Measurements from ENCODE around the gene U2AF2.

U2AF2 gene

DNA sequence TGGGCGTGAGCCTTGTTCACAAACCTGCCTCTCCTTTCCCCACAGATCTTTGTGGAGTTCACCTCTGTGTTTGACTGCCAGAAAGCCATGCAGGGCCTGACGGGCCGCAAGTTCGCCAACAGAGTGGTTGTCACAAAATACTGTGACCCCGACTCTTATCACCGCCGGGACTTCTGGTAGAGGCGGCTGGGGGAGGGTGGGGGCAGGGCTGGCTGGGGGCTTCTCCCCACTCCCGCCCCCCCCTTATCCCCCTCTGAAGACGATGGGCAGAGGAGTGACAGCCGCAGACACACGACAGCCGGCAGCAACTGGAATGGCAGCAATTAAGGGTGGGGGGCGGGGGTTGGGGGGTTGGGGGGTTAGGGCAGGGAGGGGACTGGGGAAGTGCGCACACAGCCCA is 19.1 kb downstream of the U2AF2 start:
- no peak for DNase-seq

DNA sequence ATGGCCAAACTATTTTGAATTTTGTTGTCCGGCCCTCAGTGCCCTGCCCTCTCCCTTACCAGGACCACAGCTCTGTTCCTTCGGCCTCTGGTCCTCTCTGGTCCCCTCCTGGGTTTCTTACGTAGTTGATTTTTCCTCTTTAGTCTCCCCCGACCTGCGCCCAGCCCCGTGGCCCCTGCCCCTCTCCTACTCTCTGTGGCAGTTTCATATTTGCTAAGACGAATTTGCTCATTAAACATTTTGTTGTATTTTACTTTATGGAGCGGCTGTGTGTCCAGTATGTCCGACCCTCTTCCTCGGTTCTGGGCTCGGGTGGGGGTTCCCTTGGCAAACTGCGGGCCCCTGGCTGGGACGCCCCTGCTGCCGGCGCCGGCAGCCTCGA is 19.6 kb downstream of the U2AF2 start:
- DNase-seq, result peak in 1 of 56 donors; percentile 31

DNA sequence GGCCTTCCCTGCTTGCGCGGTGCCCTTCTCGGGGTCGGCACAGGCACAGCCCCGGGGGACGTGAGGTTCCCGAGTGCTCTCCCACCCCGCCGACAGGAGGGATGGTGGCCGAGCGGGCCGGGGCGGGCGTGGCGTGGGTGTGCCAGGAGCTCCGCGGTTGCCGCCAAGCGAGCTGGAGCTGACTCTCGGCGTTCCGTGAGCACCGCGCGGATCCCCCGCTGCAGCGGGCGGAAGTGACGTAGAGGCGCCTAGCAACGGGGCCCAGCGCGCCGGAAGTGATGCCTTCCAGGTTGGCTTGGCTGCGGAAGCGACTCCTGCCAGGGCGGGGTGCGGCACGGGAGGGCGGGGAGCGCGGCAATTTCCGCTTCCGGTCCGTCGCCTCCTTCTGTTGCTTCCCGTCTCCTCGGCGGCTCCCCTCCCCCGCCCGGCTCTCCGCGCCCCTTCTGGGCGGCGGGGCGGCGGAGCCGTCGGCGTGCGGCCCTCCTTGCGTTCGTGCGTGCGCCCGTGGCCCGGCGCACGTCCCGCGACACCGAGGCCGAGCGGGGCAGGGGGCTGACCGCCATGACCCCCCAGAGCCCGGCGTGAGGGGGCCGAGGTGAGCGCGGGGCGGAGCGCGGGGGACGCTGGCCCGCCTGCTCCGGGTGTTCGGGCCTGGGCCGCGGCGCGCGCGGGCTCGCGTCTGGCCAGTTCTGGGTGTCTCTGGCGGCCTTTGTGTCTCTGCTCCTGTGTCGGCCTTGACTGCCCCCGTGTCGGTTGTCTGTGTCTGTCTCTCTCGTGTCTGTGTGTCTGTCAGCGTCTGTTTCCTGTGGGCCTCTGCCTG is 20.2 kb downstream of the U2AF2 start, which contains the start of gene EPN1:
Gene EPN1, plus strand, starts transcription at position 386 of the 820 bp plus-strand sequence. CDS start 3,402 bp downstream, outside the sequence.
- peak; percentile 66 to 97 (median 92) for DNase-seq

DNA sequence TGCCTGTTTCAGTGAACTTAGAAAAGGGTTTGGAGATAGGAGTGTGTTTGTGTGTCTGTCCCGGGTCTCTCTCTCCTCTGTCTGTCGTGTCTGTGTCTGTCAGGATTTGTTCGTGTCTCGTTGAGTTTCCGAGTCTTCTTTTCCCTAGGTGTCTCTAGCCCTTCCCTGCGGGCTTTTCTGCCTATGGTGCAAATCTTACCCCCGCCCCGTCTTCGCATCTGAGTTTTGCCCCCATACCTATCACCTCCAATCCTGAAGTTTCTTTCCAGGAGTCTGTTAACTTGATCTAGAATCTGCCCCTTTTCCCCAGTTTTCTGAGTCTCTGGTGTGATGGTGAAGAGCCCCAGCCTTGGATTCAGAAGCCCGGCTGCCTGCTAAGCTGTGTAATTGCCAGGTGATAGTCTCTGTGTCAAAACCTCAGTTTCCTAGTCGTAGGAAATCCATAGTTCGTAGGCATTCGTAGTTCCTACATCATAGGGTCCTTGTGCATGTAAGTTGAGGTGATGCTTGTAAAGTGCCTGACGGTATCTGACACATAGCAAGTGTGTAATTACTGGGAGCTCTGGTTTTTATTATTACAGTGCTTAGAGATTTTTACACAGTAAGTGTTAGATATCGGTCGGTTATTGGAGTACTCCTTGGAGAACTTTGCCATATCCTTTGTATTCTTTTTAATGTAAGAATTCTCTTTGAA is 21.0 kb downstream of the U2AF2 start:
- no peak for DNase-seq

DNA sequence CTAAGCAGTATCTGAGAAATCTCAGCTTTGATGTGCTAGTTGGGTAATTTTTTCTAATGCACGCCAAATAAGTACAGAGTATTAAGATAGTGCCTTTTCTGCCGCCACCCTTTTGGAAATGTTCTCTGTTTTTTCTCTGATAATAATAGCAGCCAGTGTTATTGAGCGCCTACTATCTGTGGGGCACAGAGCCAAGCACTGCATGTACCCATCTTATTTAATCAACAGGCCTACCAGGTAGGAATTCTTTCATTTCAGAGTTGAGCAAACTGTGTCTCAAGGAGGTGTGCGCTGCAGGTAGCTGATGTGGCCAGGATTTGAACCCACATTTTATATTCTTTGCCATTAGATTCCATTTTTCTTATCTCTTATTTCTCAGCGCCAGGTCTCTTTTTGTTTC is 21.5 kb downstream of the U2AF2 start:
- DNase-seq, result peak in 1 of 56 donors; percentile 6

DNA sequence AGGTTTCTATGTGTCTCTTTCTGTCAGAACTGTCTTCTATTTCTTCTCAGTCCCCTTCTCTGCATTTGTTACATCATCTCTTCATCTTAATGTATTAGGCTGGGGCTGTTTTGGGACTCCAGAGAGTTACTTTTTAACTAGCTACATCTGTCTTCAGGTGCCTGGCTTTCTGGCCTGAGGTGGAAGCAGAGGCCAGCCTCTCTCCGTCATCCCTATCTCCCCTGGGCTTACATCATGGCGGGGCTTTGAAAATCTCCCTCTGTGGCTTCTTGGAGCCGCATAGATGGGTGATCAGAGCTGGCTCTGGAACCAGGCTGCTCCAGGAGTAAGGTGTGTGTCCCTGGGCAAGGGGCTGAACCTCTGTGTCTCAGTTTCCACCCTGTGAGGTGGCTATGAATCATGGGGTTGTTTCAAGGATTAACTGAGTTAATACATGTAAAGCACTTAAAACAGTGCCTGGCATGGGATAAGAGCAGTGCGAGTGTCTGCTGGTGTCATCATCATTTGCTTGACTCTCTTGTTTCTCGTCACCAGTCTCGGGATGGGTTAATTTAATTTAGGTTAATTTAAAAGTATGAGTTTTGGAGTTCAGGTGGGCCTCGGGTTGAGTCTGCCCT is 22.2 kb downstream of the U2AF2 start:
- DNase-seq, result no peak

DNA sequence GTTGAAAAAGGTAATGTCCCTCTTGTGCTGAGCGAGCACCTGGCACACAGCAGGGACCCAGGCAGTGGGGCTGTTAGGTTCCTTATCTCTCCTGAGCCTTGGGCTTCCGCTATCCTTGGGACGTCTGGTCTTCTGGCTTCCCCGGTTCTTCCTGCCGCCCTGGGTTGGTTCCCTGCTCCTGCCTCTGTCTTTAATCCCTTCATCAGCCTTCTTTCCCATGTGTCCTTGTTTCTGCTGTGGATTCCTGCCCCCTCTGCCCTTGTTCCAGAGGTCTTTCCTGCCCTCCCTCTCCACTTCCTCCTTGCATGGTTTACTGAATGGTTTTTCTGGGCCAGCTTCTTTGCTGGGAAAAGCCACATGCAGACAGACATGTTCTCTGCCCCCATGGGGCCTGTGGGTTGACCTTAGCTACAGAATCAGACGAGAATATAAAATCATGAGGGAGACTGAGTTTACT is 22.8 kb downstream of the U2AF2 start:
- no peak for DNase-seq

DNA sequence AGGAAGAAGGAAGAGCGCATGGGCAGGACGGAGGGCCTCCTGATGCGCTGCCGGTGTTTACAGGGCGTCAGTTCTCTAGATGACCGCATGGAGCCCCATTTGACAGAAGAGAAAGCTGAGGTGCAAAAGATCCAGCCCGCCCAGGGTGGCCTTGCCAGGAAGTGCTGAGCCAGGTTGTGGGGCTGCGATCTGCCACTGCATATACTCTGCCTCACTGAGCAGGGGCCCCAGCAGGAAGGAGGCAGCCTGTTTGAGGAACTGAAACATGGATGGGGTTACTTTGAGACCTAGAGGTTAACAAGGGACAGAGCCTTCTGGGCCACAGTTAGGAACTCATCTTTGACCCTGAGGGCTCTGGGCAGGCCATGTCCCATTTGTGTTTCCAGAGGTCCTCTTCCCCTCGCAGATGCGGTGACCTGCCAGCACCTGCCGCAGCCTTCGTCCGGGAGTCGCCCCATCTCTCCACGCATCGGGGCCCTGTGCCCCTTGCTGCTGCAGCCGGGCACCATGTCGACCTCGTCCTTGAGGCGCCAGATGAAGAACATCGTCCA is 23.4 kb downstream of the U2AF2 start:
- DNase-seq, result peak in 18 of 56 donors; percentile 5 to 64 (median 20)

DNA sequence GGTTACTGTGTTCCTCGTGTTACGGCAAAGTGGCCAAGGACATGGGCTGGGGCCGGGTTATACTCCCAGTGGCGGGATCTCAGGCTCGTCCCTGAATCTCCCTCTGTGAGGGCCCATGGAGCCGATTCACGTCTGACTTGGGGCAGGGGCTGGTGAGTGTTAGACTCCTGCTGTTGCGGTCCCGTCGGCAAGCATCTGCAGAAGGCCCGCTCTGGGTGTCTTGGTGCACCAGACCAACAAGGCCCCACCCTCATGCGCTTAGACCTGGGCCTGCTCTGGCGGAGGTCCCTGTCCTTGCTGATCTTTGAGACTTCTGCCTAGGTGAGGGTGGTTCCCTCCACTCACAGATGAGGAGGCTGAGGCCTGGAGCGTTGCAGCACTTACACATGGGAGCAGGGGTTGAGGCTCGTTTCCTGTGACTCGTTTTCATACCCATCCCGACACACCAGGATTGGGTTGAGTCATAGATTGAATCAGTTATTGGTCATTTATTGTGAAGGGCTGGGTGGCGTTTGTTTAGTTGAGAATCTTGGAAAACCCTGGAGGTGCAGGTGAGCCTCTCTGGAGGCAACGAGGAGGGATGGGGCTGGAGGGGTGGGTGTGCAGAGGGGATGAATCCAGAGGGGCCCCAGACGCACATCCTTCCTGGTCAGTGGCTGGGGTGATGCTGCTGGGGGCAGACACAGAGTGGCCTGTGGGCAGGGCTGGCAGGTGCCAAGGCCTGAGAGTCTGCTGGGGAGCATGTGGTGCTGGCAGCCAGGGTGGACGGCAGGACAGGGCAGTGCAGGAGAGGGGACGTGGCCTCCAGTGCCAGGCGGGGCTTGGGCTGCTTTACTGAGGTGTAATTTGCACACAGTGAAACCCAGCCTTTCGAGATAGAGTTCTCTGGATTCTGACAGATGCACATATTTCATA is 24.8 kb downstream of the U2AF2 start:
- DNase-seq, result no peak

DNA sequence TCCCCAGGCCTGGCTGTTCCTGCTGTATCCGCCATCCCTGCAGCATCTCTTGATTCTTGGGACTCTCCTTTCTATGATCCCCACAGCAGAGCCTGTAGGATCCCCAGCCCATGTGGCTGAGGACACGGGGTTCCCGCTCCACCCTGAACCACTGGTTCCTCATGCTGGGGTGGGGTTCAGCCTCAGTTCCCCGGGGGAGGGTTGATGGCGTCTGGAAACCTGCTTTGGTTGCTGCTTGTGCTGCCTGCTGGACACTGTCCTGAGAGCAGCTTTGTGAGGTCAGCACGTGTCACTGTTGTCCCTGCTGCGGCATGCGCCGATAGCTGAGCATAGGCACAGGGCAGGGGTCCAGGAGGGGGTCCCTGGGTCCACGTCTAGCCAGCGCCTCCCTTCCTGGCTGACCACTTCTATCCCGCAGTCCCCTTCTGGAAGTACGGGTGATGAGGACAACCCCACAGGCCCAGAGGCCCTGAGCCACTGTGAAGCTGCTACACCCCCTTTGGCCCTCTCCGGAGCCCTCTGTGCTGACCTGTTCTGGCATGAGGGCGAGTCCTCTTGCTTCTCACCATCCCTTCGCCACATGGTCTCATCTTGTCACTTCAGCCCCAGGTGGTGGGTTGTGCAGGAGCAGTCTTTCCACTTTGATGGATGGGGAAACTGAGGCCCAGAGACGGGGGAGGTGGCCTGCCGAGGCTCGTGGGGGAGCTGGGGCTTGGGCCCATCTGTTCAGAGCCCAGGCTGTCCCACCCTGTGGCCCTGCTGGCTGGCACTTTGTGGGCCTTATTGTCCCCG is 25.7 kb downstream of the U2AF2 start:
- DNase-seq, result no peak

DNA sequence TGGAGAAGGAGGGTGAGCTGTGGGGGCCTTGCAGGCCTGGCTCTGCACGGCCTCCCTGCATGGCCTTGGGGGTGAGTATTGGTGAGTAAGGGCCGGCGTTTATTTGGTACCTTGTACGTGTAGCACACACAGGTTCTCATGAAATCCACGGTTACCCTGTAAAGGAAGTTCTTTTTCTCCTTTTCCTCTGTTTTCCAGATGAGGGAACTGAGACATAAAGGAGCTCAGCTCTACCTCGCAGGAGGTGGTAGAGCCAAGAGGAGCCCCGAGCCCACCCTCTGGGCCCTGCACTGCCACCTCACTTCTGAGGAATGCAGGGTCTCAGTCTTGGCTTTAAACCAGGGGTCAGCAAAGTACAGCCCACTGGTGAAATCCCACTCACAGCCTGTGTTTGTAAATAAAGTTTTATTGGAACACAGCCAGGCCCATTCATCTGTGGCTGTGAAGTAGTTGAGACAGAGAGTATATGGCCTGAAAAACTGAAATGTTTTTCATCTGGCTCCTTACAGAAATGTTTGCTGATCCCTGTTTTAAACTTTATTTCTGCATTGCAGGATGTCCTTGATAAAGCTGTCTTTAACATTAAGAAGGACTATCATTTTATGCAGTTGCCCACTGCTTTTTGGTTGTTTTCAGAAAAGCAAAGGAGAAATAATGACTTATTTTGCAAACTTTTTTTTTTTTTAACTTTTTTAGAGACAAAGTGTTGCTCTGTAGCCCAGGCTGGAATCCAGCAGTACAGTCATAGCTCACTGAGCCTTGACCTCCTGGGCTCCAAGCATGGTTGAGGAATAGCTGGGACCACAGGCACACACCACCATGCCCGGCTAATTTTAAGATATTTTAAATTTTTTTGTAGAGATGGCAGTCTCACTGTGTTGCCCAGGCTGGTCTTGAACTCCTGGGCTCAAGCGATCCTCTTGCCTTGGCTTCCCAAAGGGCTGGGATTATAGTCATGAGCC is 26.6 kb downstream of the U2AF2 start:
- DNase-seq, result no peak

DNA sequence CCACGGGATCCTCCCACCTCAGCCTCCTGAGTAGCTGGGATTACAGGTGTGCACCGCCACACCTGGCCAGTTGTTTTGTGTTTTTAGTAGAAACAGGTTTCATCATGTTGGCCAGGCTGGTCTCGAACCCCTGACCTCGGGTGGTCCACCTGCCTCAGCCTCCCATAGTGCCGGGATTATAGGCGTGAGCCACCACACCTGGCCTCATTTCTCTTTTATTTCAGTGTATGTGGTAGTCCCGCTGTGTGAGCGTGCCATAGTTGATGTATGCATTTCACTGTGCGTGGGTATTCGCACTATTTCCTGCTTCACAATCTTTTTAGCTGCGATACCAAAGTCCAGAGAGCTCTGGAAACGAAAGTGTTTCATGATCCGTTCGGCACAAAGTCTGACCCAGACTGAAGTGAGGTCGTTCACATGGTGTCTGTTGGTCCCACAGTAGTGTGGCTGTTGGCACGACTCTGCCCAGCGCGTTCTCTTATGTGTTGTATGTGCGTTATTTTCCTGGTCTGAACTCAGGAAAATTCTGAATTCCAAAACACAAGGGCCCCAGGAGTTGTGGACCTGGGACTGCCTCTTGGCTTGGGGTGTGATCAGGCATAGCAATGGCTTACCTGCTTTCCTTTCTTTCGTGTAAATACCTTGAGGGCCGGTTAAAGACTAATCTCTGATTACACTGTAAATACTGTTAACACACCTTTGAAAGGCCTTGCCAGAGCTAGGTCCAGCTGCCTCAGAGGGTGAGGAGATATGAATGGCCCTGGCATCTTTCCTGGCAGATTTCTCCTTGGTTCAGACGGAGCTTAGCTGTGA is 28.8 kb downstream of the U2AF2 start:
- DNase-seq, result no peak

DNA sequence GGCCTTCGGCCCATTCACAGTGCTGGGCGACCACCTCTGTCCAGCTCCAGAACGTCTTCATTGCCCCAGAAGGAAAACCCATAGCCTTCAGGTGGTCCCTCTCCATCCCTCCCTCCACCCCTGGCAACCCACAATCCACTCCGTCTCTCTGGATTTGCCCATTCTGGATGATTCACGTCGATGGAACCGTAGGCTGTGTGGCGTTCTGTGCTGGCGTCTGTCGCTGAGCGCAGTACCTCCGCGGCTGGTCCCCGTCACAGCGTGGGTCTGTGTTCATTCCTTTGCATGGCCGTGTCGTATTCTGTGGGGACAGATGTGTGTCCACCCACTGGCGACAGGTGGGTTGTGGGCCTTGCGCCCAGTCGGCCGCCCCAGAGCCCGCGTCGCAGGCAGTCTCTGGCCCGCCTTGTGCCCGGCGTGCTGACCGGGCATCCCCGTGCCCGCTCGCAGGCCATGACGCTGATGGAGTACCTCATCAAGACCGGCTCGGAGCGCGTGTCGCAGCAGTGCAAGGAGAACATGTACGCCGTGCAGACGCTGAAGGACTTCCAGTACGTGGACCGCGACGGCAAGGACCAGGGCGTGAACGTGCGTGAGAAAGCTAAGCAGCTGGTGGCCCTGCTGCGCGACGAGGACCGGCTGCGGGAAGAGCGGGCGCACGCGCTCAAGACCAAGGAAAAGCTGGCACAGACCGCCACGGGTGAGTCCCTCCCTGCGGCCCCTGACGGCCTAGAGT is 30.3 kb downstream of the U2AF2 start:
- DNase-seq, result no peak

DNA sequence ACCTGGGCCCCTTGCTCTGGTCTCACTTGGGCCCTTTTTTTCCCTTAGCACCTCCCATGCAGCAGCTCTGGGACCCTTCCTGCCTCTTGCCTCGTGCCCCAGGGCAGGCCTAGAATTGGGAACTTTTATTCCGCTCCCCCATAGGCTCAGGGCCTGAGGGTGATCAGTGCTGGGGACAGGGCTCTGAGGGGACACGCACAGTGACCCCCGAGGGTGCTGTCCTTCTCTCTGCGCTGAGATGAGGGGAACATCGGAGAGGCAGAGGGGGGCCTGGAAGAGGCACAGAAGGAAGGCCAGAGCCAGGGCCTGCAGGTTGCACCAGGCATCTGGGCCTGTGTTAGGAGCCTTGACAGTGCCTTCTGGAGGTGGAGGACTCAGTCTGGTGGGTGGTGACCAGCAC is 30.9 kb downstream of the U2AF2 start:
- no peak for DNase-seq

DNA sequence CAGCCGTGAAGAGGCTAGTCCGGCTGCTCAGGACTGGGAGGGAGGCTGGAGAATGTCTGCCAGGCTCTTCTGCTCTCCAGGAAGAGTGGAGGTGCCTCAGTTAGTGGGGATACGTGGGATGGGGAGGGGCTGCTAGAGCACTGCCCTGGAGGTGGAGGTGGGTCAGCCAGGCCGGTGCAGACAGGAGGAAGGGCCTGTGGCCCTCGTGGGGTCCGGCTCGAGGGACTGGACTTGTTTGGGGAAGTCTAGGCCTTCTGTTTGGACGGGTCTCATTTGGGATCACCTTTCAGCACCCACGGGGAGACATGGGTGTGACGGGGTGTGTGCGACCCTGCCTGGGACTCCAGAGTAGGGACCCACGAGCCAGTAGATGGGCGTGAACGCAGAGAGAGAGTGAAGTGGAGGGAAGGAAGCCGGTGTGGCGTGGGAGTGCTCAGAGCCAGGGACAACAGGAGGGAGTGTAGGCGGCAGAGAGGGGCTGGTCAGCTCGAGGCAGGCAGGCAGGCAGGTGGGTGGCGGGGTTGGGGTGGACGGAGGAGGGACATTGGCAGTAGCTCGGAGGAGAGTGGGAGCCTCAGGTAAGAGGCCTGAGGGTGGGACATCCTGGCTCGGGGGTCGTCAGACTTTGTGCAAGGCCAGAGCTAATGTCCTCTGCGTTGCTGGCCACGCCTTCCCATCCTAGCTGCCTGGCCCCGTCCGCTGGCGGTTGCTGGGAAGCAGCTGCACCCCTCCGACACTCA is 31.6 kb downstream of the U2AF2 start:
- no peak for DNase-seq

All from amygdala (tissue), 56 donors.